ENCODE data around the gene AMBP.

The AMBP gene

DNA sequence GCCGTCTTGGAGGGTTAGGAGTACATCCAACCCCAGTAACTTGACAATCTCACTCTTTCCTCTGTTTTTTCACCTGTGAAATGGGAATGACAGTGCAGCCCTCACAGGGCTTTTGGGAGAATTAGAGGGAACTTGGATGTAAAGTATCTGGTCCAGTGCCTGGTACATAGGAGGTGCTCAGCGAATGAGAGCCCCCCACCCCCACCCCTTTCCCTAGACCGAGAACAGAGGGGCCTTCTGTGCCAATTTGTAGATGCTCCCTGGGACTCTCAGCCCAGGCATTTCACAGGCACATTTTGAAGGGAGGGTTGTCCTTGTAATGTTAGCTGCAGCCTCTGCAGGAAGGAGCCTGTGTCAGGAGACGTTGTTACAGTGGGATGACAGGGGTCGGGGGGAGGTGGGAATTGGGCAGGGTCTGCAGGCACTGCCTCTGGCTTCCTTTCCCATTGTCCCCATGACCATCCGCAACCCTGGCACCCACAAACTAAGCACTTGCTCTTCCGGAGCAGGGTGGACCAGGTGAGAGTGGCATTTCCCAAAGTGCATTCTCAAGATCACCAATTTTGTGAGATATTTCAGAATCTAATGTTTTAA, 47.0 kb downstream of the AMBP start:
- no peak for DNase-seq (ENCODE audit: low read depth)

GRCh38 chr9:114030364-114030763, 47.7 kb downstream of the AMBP start:
- no peak for DNase-seq (ENCODE audit: low read depth)

DNA sequence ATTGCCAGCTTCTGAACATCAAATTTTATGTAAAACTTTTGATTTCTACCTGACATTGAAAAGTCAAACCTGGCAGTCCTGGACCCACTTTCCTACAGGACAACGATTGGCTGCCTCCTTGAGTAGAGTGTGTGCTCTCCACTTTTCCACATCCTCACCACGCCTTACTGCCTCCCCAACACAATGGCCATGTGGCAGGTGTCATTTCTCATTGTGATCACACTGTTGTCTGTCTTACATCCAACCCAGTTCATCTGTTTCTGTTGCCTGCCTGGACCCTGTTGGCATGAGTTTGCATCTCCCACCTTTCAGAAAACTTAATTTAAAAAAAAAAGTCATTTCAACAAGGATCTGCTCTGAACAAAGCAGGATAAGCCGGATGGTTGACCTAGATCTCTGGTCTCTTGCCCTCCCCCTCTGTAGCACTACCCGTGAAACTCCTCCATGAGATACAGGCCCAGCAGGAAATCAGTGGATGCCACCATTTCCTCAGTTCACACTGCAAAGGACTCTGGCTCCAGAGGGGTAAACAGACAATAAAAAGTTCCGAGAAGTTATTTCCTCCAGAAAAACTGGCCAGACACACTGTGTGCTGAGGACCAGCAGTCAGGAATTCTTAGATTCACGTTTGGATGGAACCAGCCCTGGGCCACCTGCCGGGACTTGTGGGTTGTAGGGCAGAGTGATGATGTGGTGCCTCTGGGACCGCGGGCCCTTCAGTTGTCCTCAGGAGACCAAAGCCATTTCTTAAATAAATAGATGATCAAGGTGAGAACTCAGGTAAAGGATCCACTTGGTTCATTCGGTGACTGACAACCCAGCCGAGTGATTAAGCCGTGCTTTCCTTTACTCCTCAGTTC, 48.6 kb downstream of the AMBP start:
- DNase-seq (ENCODE audit: low read depth), result no peak

GRCh38 chr9:114028646-114029045, 49.5 kb downstream of the AMBP start:
- DNase-seq (ENCODE audit: low read depth), result no peak

DNA sequence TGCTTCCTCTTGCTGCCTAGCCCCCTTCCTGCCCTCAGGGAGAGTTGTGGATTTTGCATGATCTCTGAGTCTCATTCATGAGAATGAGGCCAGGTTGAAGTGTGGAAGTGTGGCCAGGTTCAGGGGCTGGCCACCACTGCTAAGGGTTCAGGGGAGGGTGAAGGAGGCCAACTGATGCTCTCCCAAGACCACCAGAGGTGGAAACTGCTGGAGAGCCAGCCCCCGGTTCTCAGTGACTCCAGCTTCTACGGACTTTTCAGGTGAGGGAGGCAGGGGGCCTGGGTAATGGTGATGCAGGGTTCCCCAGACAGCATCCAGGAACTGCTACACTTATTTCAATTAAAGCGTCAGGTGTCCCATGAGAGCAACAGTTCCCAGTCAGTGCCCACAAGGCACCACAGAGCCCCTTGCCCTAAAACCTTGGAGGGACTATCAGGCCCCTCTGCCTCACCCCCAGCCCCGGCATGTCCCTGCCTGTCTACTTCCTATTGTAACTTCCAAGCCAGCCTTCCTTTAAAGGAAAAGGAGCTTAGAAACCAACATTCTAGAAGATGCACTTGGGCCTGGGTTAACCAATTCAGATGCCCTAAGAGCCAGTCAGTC, 50.1 kb downstream of the AMBP start:
- no peak for DNase-seq (ENCODE audit: low read depth)

DNA sequence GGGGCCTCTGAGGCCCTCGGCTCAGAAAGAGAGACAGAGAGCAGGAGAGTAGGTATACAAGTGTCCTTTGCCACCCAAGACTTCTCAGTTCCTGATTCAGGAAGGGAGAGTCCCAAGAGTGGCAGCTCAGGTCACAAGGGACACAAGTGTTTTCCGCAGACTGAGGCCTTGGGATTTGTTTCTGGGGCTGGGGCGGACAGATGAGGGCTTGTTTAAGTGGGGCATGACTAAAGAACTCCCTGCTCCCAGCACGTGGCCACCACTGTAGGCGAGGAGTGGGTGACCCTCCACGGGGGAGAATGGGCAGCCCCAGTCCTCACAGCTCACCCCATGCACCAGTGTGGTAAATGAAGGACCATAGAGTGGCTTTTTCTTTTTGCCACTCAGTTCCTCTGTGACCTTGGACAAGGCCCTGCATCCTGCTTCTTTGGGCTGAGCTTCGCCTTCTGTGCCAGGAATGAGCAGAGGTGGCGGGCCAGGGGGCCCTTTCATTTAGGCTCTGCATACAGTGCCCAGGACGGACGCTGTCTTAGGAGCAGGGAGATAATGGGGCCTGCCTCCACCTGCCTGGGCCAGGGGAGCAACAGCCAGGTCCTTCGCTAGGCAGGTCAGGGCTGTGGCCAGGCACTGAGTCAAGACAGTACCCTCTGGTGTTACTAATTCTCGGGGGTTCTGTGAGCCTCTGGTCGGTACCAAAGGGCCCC, 50.8 kb downstream of the AMBP start:
- no peak for DNase-seq (ENCODE audit: low read depth)

DNA sequence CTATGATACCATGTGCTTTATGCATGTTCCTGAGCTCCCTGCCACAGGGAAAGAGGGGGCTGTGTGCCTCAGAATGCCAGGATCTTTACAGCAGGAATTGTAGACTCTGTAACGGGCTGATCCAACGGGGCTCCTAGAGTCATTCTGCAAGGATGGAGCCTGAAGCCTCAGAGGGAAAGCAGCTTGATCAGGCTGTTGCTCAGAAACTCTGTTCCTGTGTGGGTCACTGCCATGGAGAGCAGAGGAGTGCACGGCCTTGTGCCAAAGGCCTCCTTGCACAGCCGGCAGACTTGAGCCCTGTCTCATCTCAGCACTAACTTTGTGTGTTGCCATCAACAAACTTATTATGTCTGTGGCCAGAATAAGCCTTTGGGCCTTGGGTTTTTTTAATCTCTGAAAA, 51.8 kb downstream of the AMBP start:
- no peak for DNase-seq (ENCODE audit: low read depth)

DNA sequence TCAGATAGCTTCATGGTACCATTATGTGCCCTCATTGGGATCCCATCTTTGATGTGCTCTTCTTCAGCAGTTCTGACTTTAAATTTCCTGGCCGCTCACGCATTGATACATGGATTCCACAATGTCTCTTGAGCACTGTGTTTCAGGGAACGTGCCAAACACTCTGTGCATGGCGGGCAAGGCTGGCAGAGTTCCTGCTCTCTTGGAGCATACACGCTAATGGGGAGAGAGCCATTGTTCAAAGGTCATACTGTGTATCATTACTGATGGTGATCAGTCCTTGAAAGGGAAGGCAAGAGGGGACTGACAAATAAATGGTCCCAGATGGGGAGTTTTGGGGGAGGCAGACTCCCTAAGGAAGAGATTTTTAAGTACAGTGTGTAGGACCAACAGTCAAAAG, 52.3 kb downstream of the AMBP start:
- no peak for DNase-seq (ENCODE audit: low read depth)

- DNase-seq (ENCODE audit: low read depth), result no peak
These were observed 52.8 kb downstream of the AMBP start for GRCh38 chr9:114025196-114025753.

DNA sequence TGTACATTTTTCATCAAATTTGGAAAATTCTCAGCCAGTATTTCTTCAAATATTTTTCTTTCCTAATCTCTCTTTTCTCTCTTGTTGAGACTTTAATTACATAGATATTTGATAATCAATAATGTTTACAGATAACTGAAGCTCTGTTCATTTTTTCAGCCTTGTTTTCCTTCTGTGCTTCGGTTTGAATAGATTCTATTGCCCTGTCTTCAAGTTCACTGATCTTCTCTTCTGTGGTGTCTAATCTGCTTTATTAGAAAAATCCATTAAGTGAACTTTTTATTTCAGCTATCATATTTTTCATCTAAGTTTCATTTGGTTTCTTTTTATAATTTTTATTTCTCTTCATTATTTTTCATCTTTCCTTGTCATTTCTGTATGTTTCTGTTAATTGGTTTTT, 54.1 kb downstream of the AMBP start:
- DNase-seq (ENCODE audit: low read depth), result no peak

GRCh38 chr9:114021578-114021977, 56.5 kb downstream of the AMBP start:
- DNase-seq (ENCODE audit: low read depth), result no peak

DNA sequence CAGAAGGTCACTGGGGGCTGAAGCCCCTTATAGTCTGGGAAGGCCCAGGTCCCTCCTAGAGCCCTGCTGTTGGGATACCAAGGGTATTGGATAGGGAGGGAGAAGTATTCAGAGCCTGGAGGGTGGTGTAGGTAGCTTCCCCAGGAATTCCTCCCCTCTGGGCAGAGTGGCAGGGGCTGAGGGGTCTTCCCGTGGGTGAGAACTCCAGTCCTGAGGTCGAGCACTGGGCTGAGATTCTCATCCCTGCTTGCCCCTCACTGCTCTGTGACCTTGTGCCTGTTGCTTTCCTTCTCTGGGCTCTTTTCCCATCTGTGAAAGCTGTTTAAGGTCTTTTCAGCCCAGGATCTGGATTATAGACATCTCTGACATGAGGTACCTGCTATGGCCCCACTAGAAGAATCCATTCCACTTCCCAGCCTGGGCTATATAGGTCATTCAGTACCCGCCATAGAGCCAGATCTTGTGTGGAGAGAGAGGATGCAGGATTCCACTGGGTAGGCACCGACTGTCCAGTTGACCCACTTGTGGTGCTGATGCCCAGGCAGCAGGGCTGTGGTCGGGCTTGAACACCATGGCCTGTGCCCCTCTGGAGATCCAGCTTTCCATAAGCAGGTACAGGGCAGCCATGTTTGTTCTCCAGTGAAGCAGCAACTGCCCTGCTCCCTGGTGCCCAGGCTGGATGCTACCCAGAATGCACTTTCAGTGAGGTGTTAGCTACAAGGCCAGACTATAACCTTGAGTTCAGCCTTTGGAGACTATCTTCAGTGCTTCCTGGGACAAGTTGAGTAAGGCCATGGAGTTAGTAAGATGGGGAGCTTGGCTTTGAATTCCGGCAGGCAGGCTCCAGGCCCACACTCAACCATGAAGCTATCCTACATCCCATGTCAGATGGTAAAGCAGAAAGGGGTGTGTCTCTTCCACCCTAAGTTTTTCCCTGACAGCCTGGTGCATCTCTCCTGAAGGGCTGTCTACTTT, 60.1 kb downstream of the AMBP start:
- DNase-seq (ENCODE audit: low read depth), result no peak

- DNase-seq (ENCODE audit: low read depth), result no peak
These were observed 61.3 kb downstream of the AMBP start for GRCh38 chr9:114016629-114017423.

- no peak for DNase-seq (ENCODE audit: low read depth)
These were observed 62.0 kb downstream of the AMBP start for GRCh38 chr9:114016101-114016500.

GRCh38 chr9:114015607-114016006, 62.5 kb downstream of the AMBP start:
- no peak for DNase-seq (ENCODE audit: low read depth)

- DNase-seq (ENCODE audit: low read depth), result no peak
These were observed 64.1 kb downstream of the AMBP start for GRCh38 chr9:114014044-114014443.

DNA sequence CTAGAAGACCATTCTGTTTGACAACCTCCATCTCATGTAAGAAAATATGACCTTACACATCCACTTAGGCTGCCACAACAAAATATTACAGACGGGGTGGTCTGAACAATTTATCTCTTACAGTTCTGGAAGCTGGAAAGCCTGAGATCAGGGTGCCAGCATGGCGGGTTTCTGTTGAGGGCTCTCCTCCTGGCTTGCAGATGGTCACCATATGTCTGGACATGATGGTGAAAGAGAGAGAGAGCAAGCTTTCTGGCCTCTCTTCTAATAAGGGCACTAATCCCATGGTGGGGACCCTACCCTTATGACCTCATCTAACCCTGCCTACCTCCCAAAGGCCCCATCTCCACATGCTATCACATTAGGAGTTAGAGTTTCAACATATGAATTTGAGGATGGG, 66.0 kb downstream of the AMBP start:
- DNase-seq (ENCODE audit: low read depth), result no peak

DNA sequence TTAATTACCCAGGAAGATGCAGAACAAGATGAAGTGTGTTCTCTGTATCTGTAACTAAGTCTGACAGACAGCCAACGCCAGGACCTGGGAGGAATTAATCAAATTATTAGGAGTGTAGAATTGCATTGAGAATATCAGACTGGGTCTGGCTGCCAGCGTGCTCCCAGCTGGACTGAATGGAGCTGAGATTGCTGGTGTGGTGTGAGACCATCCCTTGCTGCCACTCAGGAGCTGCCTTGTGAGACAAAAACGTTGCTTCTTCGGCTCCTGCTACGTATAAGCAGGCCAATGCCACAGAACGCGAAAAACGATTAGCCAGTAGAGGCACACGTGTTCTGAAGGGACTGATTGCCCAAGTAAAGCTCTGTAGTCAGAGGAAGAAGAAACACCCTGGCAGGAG, 66.8 kb downstream of the AMBP start:
- DNase-seq (ENCODE audit: low read depth), result no peak
